ENCODE data around the gene CD74.

CD74 gene

DNA sequence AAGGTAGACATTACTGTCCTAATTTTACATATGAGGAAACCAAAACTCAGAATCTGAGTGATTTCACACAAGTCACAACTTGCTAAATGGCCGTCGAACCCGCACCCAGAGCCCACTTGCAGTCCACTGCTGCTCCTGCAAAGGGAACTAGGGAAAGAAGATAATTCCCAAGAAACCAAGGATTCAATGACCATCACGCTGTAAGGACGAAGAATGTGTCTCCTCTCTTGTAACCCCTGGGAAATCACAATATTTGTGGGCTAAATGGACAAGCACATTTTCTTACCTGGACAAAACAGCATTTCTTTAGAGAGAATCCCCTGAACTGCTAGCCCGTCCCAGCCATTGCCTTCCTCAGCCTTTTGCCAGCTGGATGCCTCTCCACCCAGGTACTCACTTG, 34.5 kb upstream of the CD74 start:
- H3K4me3 ChIP-seq (ENCODE audit: low read length), result peak overlapping the region; percentile 84
- TF ChIP-seq, protein P1, sequence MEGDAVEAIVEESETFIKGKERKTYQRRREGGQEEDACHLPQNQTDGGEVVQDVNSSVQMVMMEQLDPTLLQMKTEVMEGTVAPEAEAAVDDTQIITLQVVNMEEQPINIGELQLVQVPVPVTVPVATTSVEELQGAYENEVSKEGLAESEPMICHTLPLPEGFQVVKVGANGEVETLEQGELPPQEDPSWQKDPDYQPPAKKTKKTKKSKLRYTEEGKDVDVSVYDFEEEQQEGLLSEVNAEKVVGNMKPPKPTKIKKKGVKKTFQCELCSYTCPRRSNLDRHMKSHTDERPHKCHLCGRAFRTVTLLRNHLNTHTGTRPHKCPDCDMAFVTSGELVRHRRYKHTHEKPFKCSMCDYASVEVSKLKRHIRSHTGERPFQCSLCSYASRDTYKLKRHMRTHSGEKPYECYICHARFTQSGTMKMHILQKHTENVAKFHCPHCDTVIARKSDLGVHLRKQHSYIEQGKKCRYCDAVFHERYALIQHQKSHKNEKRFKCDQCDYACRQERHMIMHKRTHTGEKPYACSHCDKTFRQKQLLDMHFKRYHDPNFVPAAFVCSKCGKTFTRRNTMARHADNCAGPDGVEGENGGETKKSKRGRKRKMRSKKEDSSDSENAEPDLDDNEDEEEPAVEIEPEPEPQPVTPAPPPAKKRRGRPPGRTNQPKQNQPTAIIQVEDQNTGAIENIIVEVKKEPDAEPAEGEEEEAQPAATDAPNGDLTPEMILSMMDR (conservative IDR thresholded peaks at IDR 0.05; ENCODE audit: low read depth, low read length), result no peak
- DNase-seq (ENCODE audit: low read depth), result no peak

DNA sequence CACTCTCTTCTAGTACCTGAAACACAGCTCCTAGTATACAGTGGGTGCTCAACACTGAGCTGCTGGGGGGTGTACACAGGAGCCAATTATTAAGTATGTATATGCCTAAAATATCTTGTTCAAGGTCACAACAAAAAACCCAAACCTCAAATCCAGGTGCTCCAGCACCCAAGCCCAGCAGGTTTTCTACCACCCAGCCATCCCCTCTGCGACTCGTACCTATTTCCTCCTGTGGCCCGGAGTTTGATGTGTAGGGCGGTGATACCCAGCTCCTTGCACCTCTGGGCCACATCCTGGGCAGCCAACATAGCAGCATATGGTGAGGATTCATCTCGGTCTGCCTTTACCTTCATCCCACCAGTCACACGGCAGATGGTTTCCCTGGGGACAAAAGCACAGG, 33.9 kb upstream of the CD74 start:
- H3K4me3 ChIP-seq (ENCODE audit: low read length), result no peak overlapping the region
- DNase-seq (ENCODE audit: low read depth), result no peak
- TF ChIP-seq, protein P1 (conservative IDR thresholded peaks at IDR 0.05; ENCODE audit: low read depth, low read length), result no peak

DNA sequence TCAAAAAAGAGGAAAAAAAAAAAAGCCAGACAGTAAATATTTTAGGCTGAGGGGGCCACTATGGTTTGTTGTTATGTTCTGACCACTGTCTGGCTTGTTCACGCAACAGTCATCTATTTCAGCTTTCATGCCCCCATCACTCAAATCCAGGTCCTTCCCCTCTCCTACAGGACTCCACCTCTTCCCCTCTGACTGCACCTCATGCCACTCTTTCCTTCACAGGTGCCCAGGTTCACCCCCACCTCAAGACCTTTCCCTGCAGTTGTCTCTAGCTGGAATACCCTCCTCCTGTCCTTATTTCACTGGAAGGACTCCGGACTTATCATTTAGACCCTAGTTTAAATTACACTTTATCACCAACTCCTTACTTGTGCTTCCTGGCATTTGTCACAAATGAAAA, 33.4 kb upstream of the CD74 start:
- no peak overlapping the region for H3K4me3 ChIP-seq (ENCODE audit: low read length)
- DNase-seq (ENCODE audit: low read depth), result no peak
- TF ChIP-seq, protein P1 (conservative IDR thresholded peaks at IDR 0.05; ENCODE audit: low read depth, low read length), result no peak

DNA sequence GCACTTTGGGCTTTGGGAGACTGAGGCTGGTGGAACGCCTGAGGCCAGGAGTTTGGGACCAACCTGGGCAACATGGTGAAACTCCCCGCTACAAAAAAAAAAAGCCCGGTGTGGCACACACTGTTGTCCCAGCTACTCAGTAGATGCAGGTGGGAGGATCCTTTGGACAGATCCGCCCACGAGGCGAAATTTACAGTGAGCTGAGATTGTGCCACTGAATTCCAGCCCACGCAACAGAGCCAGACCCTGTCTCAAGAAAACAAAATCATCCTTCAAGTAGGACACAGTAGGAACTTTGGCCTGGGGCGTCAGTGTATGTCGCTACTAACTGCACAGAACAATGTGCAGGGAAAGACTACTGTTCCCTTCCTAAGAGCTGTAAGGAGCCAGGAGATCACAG, 32.1 kb upstream of the CD74 start:
- no peak for DNase-seq (ENCODE audit: low read depth)
- no peak overlapping the region for H3K4me3 ChIP-seq (ENCODE audit: low read length)
- TF ChIP-seq, protein P1 (conservative IDR thresholded peaks at IDR 0.05; ENCODE audit: low read depth, low read length), result no peak

DNA sequence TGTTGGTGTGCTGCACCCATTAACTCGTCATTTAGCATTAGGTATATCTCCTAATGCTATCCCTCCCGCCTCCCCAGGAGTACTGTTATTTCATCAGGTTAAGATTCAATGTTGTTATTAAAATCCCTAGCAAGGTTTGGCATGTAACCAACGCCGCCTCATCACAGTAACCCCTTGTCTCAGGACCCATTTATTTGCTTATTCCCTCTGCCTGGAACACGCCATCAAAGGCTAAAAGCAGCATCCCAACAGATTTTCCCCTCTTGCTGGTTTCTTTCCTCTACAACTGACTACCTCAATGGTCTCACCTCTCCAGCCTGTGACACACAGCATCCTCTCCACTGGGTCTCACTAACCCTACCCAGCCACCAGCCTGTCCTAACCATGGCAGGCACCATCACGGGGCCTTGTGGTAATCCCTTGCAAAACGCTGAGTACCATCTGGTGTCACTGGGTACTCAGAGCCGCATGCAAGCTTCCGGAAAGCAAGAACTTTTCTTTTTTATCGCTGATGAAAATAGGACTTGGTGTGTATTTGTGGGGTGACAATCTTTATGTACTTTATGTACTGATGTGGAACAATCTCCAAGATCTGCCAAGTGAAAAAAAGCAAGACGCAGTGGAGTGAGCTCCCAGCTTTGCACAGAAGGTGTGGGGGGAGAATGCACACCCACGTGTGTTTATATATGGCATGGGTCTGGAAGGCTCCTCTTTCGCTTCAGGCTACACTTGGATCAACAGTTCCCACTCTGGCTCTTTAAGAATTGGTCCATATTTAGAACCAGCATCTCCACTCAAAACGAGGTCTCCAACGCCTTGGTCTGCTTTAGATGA, 30.7 kb upstream of the CD74 start:
- no peak overlapping the region for H3K4me3 ChIP-seq (ENCODE audit: low read length)
- DNase-seq (ENCODE audit: low read depth), result no peak
- TF ChIP-seq, protein P1 (conservative IDR thresholded peaks at IDR 0.05; ENCODE audit: low read depth, low read length), result no peak

DNA sequence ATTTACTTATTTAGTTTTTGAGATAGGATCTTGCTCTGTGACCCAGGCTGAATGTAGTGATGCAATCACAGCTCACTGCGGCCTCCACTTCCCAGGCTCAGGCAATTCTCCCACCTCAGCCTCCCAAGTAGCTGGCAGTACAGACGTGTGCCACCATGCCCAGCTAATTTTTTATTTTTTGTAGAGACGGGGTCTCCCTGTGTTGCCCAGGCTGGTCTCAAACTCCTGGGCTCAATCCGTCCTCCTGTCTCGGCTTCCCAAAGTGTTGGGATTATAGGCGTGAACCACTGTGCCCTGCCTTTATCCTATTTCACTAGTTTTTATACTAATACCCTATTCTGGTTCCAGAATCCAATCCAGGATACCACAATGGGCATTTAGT, 30.0 kb upstream of the CD74 start:
- no peak for DNase-seq (ENCODE audit: low read depth)
- TF ChIP-seq, protein P1 (conservative IDR thresholded peaks at IDR 0.05; ENCODE audit: low read depth, low read length), result no peak
- no peak overlapping the region for H3K4me3 ChIP-seq (ENCODE audit: low read length)
